K562 treated with DMSO at 1 percent for 4 hours (cell line): ENCODE results near the gene TBATA. TPM values are rescaled to one million over a fixed set of nuclear protein-coding genes. Genes with fewer than 3 reads are reported as not detected.

Source experiments
- total RNA-seq: library from RNA; unstranded; fragments of 300-600 nt; gene quantifications from 2 replicates; pipeline ENCODE4 v1.2.3, GENCODE V29; 2022; ENCODE audit not compliant: insufficient read depth

The TBATA gene, protein sequence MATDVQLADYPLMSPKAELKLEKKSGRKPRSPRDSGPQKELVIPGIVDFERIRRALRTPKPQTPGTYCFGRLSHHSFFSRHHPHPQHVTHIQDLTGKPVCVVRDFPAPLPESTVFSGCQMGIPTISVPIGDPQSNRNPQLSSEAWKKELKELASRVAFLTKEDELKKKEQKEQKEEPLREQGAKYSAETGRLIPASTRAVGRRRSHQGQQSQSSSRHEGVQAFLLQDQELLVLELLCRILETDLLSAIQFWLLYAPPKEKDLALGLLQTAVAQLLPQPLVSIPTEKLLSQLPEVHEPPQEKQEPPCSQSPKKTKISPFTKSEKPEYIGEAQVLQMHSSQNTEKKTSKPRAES
- not detected in 2 replicates for total RNA-seq

DNA sequence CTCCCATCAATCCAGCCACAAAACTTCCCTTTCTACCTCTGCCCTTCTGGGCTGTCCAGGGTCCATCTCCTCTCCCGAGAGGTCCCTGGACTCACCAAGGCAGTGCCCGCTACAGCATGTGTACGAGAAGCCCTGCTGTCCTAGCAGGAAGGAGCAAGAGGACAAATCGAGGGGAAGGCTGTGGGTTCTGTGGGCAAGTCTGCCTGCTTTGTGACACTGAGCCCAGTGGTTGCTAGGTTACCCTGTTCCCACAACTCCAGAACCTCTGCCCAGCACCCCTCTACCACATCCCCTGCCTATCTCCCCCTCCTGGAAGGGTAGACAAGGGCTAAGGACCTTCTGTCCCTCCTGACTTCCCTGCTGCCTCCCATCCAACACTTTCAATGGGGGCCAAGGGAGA lies at the start of gene TBATA:
TBATA (minus strand) TSS at position 188 of the 400 bp plus-strand sequence. CDS start 1,998 bp downstream, outside the sequence.

DNA sequence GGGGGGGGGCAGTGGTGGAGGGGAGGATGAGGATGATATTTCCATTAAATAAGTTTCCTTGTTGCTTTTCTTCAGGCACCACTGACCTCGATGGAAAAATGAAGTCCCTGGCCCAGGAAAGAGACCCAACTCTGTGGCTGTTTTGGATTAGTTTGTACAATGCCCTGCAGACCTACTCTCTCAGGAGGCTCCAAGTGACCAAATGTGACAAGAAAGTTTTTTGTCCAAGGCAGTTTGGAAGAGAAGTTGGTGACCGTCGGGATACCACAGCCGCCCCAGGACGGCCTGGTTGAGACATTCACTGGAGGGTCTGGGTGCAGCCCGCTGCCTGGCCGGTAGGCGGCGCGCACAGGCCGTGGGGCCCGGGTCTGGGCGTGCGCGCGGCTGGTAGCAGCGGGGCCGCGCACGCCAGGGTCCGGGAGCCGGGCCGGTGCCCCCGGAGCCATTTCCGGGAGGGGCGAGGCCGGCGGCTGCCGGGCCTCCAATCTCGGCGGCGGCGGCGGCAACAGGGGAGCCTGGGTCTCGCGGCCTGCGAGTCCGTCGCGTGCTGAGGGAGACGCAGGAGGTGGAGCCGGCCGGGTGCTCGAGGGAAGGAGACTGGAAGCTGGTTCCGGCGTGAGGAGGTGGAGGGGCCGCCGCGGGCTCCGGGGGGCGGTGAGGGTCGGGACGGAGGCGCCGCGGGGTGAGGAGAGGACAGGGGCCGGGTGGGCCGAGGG lies 30.5 kb upstream of the TBATA start, which contains the start of gene SGPL1:
SGPL1 (plus strand) TSS at position 445 of the 716 bp plus-strand sequence. CDS start 906 bp downstream, outside the sequence.

Other genes with a start within 250 kb of the TBATA start
- 4.8 and 14.0 TPM in 2 replicates for gene PRF1, start 182.6 kb downstream of the TBATA start, total RNA-seq
- gene ADAMTS14, start 112.9 kb downstream of the TBATA start, total RNA-seq, result 68.4 and 79.1 TPM in 2 replicates
- 7.6 and 9.6 TPM in 2 replicates for gene SGPL1, start 30.6 kb upstream of the TBATA start, total RNA-seq
- 52.6 and 79.3 TPM in 2 replicates for gene PCBD1, start 103.2 kb upstream of the TBATA start, total RNA-seq